Astrocyte of the spinal cord (primary cell): ENCODE measurements around the gene LMX1A.
A peak's percentile ranks its signal among the peaks of the same experiment; 100 is the strongest.

ENCODE experiments used
- DNase-seq: peaks from one replicate; pipeline ENCODE4 v3.0.0; 2011; ENCODE audit warnings: low read depth, low spot score
- H3K4me3 ChIP-seq: 2 replicates; pipeline ENCODE4 v1.5.1; 2011; ENCODE audit warnings: low read depth, mild to moderate bottlenecking, low read length, moderate library complexity
- CTCF ChIP-seq: IDR thresholded peaks from 2 replicates; pipeline ENCODE4 v1.5.1; 2012; ENCODE audit warnings: low read depth, mild to moderate bottlenecking, low read length, inconsistent platforms
- in situ Hi-C: cut with HindIII; loops from 2 replicates; pipeline ENCODE4 v1.10.0; 2017; ENCODE audit warnings: low sequenced_read_pairs

LMX1A gene

GRCh38 chr1:165367375-165367993, 11.0 kb upstream of the LMX1A start:
- in situ Hi-C loops, result no loop called here
- peak; percentile 95 for TF ChIP-seq CTCF
- H3K4me3 ChIP-seq, result no peak overlapping the region
- peak; percentile 58 for DNase-seq

GRCh38 chr1:165365341-165365740, 8.8 kb upstream of the LMX1A start:
- no peak for DNase-seq
- in situ Hi-C loops, result no loop called here
- TF ChIP-seq CTCF, result no peak
- H3K4me3 ChIP-seq, result no peak overlapping the region

- TF ChIP-seq CTCF, result no peak
- DNase-seq, result no peak
- no peak overlapping the region for H3K4me3 ChIP-seq
- in situ Hi-C loops, result no loop called here
Measured at GRCh38 chr1:165364568-165365133, 8.1 kb upstream of the LMX1A start.

- DNase-seq, result no peak
- TF ChIP-seq CTCF, result no peak
- in situ Hi-C loops, result no loop called here
- H3K4me3 ChIP-seq, result no peak overlapping the region
Measured at GRCh38 chr1:165356876-165357275, 361 bp upstream of the LMX1A start.

GRCh38 chr1:165355139-165355976, 1.2 kb downstream of the LMX1A start:
- in situ Hi-C loops, result no loop called here
- H3K4me3 ChIP-seq, result no peak overlapping the region
- no peak for TF ChIP-seq CTCF
- no peak for DNase-seq

GRCh38 chr1:165354739-165355138, 1.8 kb downstream of the LMX1A start:
- DNase-seq, result no peak
- no peak for TF ChIP-seq CTCF
- no peak overlapping the region for H3K4me3 ChIP-seq
- in situ Hi-C loops, result no loop called here
